ENCODE data around the gene NTRK3. TPM values are rescaled to one million over a fixed set of nuclear protein-coding genes. Genes with fewer than 3 reads are reported as not detected.

Gene NTRK3
- polyA plus RNA-seq, 1 donor from 2014 or later = 42.7 TPM

GRCh38 chr15:88221836-88222235 is 34.7 kb downstream of the NTRK3 start:
- no peaks in the 10 kb centered on the region for H3K36me3 ChIP-seq (ENCODE audit: insufficient read depth, low read length)
- no peak overlapping the region for H3K9ac ChIP-seq (ENCODE audit: low read length)

More at GRCh38 chr15:88221836-88222235, 34.7 kb downstream of the NTRK3 start:
- no peaks in the 10 kb centered on the region for H3F3A ChIP-seq (ENCODE audit: insufficient read depth, low read length, poor library complexity, severe bottlenecking)
- H3K4me3 ChIP-seq (ENCODE audit: low read length) = no peak overlapping the region
- H3K9me3 ChIP-seq (ENCODE audit: low read length) = no peaks in the 10 kb centered on the region
- H4K20me1 ChIP-seq (ENCODE audit: insufficient read depth) = peaks cover 10% of the 10 kb centered on the region
- no peaks in the 10 kb centered on the region for H3K9me2 ChIP-seq (ENCODE audit: insufficient read depth, low read length)
- no peak overlapping the region for H3K4me2 ChIP-seq (ENCODE audit: low read length)
- H2AFZ ChIP-seq (ENCODE audit: low read depth, low read length) = no peak overlapping the region
- peaks cover 4% of the 10 kb centered on the region for H3K79me2 ChIP-seq (replicated peaks; ENCODE audit: insufficient read depth, low read length)
- H3K27ac ChIP-seq (ENCODE audit: low read length) = no peak overlapping the region
- no peaks in the 10 kb centered on the region for H3K27me3 ChIP-seq (ENCODE audit: insufficient read depth, low read depth, low read length)
- TF ChIP-seq CTCF (IDR thresholded peaks at IDR 0.05; ENCODE audit: poor library complexity, severe bottlenecking) (no peak), RAD21 (conservative IDR thresholded peaks at IDR 0.05) (no peak), POLR2AphosphoS5 (IDR thresholded peaks at IDR 0.05) (no peak), SMC3 (conservative IDR thresholded peaks at IDR 0.05; ENCODE audit: poor library complexity) (no peak), REST (IDR thresholded peaks at IDR 0.05; ENCODE audit: borderline replicate concordance) (no peak), MXI1 (conservative IDR thresholded peaks at IDR 0.05; ENCODE audit: poor library complexity, severe bottlenecking) (no peak), EP300 (conservative IDR thresholded peaks at IDR 0.05; ENCODE audit: poor library complexity, severe bottlenecking) (no peak), TAF1 (IDR thresholded peaks at IDR 0.05; ENCODE audit: low read depth) (no peak), EZH2 (IDR thresholded peaks at IDR 0.05; ENCODE audit: borderline replicate concordance, insufficient read depth, low read length, poor library complexity, severe bottlenecking) (no peak)

Data from neural cell (in vitro differentiated cells).